GM19238 (cell line): ENCODE results near the gene ZNF613.
A peak's percentile ranks its signal among the peaks of the same experiment; 100 is the strongest.
"Not testable (repeated sequence)": the region's sequence is repeated elsewhere in the genome, so short reads cannot be mapped to it uniquely, and the experiment has no call there.

Experiments used
- DNase-seq: peaks from one replicate; pipeline ENCODE4 v3.0.0; 2011; ENCODE audit warnings: low spot score; ENCODE audit not compliant: insufficient read length

The ZNF613 gene

DNA sequence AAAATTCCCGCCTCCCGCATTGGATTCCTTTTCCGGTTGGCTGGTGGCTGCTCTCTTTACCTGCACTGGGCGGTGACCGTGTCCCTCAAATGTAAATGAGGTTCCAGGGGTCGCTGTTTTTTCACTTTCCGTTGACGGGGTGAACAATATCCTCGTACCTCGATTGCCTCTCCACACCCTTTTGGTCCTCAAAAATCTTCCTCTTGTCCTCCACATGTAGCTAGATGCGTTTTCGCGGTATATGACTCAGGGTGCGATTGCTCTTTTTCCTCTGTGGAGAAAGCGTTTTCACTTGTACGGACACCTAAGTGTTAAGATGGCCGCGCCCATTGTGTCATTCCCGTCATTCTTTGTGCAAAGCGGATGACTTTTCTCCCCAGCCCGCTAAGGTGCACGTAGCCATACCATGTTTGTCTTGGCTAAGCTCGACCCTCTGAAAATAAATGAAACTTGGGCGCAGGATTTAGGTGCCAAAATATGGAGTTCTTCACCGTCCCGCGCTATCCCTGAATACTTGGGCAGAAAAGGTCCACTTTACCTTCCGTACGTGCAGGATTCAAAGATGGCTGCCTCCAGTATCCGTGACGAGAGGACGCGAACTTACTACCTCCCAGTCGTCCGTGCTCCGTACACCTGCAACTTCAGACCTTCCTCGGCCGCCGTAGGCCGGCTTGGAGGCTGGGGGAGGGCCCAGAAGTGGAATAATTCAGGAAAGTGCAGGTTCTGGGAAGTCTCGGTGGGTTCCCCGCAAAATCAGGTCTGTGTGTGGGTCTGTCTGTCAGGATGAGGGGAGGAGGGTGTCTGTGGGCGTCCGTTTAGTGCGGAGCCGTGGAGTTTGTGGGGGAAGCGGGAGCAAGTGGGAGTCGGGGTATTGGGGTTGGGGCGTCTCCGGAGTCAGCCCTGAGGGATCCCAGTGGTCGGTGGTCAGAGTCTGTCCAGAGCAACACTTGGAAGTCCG, at the start of gene ZNF613:
TSS of gene ZNF613 (plus strand) at position 689 of the 958 bp plus-strand sequence. CDS start 8,749 bp downstream, outside the sequence.
- DNase-seq, result peak; percentile 78

DNA sequence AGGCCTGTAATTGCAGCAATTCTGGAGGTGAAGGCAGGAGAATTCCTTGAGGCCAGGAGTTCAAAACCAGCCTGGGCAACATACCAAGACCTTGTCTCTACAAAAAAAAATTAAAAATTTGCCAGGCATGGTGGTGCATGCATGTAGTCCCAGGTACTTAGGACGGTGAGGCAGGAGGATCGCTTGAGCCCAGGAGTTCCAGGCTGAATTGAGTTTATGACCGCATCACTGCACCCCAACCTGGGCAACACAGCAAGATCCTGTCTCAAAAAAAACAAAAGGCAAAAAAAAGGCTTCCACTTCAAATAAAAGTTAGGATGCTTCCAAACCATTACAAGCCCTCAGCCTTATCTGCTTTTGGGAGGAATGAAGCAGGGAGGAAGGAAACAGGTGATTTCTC, 44.8 kb upstream of the ZNF613 start:
- no peak for DNase-seq

GRCh38 chr19:51884713-51885112, 42.6 kb upstream of the ZNF613 start:
- no peak for DNase-seq

DNA sequence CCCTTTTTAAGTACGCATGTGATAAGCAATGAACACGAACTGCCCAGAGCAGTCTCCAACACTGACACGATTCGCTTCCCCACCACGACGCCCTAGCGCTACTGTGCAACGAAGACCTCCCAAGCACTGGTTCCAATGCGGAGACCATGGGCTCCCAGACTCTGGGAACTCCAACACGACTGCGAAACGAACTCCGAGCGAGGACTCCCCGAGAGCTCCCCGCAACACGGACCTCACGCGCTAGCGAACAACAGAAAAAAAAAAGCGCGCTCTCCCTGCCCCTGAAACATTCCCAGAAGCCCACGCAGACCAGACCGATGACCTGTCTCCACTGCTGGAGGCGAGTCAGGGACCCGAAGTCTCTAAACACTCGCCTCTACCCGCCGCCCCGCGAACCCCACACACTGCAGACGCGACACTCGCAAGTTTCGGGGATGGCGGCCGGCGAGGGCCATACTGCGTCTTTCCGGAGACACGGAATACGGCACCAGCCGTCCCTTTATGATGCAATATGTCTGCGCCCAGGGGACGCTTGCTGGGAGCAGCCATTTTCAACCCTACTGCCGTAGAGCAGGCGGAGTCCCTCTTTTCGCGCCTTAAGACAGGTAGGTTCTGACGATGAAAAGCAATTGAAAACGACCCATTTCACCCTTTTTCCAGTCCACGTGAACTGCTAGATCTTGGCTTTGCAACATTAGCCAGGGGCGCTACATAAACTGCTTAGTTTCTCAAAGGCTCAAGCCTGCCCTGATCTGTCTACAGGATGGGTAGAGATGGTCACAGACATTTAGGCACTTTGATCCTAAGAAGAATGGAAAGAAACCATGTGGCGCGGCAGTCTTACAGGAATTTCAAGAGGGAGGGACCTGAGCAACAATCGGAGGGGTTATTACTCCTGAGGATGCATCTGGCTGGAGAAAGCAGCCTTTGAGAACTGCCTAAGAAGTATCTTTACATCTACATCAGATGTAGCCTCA, 39.5 kb upstream of the ZNF613 start, which contains the start of gene ZNF577:
TSS of gene ZNF577 (minus strand) at position 430 of the 977 bp plus-strand sequence. CDS start 7,569 bp downstream, outside the sequence.
- peak; percentile 7 for DNase-seq

DNA sequence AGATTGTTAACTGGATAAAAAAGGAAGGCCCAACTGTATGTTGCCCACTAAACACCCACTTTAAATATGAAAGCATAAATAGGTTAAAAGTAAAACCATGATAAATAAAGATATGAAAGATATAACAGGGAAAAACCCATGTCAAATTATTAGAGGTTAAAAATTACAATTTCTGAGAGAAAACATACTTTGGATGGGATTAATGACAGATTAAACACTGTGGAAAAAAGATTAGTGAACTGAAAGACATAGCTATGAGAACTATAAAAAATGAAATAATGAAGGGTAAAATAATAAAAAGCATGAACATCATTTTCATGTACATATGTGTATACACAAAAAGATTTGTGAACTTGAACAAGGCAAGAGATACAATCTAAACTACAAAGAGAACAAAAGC, 37.3 kb upstream of the ZNF613 start:
- DNase-seq, result no peak

DNA sequence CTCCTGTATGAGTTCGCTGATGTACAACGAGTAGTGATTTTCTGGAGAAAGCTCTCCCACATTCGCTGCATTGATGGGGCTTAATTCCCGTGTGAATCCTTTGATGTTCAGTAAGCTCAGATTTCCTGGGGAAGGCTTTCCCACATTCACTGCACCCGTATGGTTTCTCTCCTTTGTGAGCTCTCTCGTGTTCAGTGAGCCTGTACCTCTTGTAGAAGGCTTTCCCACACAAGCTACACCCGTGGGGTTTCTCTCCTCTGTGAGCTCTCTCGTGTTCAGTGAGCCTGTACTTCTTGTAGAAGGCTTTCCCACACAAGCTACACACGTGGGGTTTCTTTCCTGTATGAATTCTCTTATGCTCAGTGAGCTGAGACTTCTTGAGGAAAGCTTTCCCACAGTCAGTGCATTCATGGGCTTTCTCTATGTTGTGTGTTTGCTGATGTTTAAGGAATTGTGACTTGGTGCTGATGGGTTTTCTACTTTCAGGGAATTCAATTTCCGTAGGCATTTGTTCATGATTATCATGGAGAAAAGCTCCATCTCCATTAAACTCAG, 36.0 kb upstream of the ZNF613 start:
- no peak for DNase-seq

- no peak for DNase-seq
These were observed 25.4 kb upstream of the ZNF613 start for GRCh38 chr19:51901860-51902259.

DNA sequence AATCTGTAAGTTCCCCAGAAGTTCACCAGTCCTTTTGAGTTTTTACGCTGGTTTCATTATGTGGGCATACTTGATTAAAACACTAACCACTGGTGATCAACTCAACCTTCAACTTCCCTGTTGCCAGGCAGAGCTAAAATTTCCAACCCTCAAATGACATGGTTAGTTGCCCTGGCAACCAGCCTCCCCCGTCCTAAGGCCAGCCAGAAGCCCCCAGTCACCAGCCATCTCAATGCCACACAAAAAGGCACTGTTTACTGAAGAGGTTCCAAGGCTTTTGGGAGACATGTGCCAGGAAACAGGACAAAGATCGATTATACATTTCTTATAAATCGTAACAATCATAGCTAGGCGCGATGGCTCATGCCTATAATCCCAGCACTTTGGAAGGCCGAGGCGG, 24.1 kb upstream of the ZNF613 start:
- DNase-seq, result no peak

DNA sequence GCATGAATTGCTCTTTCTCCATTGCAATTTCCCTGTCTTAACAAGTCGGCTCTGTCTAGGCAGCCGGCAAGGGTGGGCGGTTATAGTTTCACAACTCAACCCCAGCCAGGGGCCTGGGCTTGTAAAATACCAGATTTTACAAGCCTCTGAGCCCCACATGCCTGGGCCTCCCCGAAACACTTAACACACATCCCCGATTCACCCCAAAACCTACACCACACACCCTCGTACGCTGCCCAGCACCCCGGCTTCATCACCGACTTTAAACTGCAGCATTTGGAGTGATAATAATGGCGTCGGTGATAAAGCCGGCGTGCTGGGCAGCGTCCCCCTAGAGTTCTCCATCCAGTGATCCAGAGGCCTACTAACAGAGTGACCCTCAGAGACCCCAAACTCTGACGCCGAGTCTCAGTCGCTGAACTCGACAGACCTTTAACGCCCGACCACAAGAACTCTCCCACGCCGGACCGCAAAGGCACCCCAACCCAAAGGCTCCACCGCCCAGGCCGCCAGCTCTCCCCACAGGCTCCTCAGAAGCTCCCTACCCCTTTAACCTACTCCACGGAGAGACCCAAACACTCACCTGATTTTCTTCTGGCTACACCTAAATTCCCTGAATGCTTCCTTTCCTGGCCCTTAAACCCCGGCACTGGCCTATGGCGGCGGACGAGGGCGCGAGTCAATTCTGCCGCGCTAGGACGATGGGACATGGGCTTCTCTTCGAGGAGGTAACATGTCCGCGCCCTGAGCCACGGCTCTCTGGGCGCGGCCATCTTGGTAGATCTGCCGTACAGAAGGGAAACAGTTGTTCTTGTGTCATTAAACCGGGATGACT, 22.7 kb upstream of the ZNF613 start, which contains the start of gene ZNF649:
TSS of gene ZNF649 (minus strand) at position 687 of the 835 bp plus-strand sequence. CDS start 4,910 bp downstream, outside the sequence.
- DNase-seq, result peak; percentile 71

DNA sequence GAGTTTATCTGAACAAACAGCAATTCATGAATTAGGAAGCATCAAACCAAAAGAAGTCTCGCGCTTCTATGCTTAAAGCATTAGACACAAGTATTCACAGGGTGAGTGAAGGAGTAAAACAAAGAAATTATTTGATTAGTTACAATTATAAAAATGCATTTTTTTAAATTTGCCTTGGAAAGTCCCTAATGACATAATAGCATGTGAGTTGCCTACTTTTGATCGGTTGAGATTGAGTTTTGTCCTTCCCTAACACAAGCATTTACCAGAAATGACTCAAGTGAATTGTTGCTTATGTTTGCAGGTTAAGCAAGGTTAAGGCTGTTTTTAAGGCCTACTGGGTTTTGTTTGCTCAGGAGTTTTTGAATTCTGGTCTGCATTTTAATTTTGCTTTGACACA, 22.1 kb upstream of the ZNF613 start:
- no peak for DNase-seq

- not testable (repeated sequence) for DNase-seq
These were observed 21.6 kb upstream of the ZNF613 start for GRCh38 chr19:51905639-51906038.

GRCh38 chr19:51906108-51906507, 21.2 kb upstream of the ZNF613 start:
- DNase-seq, result not testable (repeated sequence)

DNA sequence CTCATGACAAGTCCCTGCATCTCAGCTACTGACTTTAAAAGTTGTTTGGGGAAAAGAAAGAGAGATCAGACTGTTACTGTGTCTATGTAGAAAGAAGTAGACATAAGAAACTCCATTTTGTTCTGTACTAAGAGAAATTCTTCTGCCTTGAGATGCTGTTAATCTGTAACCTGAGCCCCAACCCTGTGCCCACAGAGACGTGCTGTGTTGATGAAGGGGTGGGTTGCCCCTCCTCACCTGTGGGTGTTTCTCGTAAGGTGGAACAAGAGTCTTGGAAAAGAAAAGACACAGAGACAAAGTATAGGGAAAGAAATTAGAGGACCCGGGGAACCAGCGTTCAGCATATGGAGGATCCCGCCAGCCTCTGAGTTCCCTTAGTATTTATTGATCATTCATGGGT, 19.3 kb upstream of the ZNF613 start:
- not testable (repeated sequence) for DNase-seq

DNA sequence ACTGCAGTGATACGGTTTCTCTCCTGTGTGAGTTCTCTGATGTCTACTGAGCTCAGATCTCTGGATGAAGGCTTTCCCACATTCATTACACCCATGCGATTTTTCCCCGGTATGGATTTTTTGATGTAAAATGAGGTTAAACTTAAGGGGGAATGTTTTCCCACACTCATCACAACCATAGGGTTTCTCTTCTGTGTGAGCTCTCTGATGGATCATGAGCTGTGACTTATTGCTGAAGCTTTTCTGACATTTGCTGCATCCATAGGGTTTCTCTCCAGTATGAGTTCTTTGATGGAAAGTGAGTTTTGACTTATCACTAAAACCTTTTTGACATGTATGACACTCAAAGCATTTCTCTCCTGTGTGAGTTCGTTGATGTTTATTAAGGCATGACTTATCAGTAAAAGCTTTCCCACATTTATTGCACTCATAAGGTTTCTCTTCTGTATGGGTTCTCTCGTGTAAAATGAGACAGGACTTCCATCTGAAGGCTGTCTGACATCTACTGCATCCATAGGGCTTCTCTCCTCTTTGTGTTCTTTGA, 11.9 kb upstream of the ZNF613 start:
- no peak for DNase-seq

DNA sequence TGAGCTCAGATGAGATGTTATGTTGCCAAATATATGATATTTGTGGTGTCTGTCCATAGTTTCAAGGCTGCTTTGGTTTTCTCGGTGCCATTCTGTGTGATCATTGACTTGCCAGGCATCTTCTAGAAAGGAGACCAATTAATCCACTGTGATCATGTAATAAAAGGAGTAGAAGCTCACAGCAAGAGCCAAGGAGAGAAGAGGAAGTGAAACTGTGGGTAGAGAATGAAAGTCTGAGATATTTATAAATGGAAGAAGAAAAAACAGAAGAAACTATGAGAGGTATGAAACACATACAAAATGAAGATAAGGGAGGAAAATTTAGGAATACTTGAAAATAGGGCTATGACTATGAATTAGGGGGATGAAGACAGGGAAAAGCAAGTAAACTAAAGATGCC, 11.1 kb upstream of the ZNF613 start:
- no peak for DNase-seq

- no peak for DNase-seq
These were observed 7.7 kb upstream of the ZNF613 start for GRCh38 chr19:51919606-51920005.

DNA sequence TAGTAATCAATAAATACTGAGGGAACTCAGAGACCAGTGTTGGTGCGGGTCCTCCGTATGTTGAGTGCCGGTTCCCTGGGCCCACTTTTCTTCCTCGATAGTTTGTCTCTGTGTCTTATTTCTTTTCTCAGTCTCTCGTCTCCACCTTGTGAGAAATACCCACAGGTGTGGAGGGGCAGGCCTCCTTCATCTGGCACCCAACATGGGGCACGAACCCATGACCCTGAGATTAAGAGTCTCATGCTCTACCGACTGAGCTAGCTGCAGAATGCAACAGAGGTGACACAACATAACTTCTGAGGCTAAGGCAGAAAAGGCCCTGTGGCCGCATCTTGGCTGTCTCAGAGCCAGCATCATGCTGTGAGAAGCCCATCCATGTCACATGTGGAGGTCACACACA, 5.3 kb upstream of the ZNF613 start:
- no peak for DNase-seq

DNA sequence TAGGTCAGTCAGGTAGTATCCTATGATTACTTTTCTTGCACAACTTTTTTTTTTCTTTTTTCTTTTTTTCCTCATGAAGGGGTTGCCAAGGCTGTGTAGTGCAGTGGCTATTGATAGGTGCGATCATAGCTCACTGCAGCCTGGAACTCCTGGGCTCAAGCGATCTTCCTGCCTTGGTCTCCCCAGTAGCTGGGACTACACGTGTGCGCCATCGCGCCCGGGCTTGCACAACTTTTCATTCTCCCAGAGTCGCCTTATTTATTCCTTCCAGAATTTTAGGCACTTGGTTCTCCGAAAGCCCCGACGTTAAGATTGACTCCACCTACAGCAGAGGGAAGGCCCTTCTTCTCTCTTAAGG, 867 bp upstream of the ZNF613 start:
- no peak for DNase-seq

DNA sequence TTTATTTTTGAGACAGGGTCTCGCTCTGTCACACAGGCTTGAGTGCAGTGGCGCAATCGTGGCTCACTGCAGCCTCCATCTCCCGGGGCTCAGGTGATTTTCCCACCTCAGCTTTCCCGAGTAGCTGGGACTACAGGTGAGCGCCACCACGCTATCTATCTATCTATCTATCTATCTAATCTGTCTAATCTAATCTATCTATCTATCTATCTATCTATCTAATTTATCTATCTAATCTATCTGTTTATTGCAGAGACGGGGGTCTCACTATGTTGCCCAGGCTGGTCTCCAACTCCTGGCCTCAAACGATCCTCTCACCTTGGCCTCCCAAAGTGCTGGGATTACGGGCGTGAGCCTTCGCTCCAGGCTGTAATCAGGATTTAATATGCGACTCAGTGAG, 587 bp downstream of the ZNF613 start:
- no peak for DNase-seq

GRCh38 chr19:51931921-51932320, 4.6 kb downstream of the ZNF613 start:
- DNase-seq, result no peak
